ENCODE results near the gene TUBG2.
"Not testable (repeated sequence)": the region's sequence is repeated elsewhere in the genome, so short reads cannot be mapped to it uniquely, and the experiment has no call there.

The TUBG2 gene

GRCh38 chr17:42659079-42659931 lies at the start of gene TUBG2:
TSS of gene TUBG2 (plus strand) at chr17:42659284. CDS start at chr17:42659504, 220 bp downstream.
- peak; percentile 95 for DNase-seq

GRCh38 chr17:42609814-42610801 lies 49.0 kb upstream of the TUBG2 start:
- DNase-seq: peak; percentile 34

- DNase-seq: no peak
Observed at GRCh38 chr17:42612013-42612412, 47.1 kb upstream of the TUBG2 start.

- DNase-seq: no peak
Observed at GRCh38 chr17:42613699-42614295, 45.3 kb upstream of the TUBG2 start.

GRCh38 chr17:42617956-42618431 lies 41.1 kb upstream of the TUBG2 start:
- DNase-seq: no peak

- peak; percentile 20 for DNase-seq
Observed at GRCh38 chr17:42618442-42619150, 40.5 kb upstream of the TUBG2 start.

- DNase-seq: not testable (repeated sequence)
Observed at GRCh38 chr17:42621987-42622386, 37.1 kb upstream of the TUBG2 start.

GRCh38 chr17:42623271-42623670 lies 35.8 kb upstream of the TUBG2 start:
- DNase-seq: no peak

- no peak for DNase-seq
Observed at GRCh38 chr17:42623732-42624596, 35.1 kb upstream of the TUBG2 start.

GRCh38 chr17:42627032-42627764 lies 31.9 kb upstream of the TUBG2 start:
- DNase-seq: not testable (repeated sequence)

- no peak for DNase-seq
Observed at GRCh38 chr17:42629411-42630009, 29.6 kb upstream of the TUBG2 start.

- DNase-seq: no peak
Observed at GRCh38 chr17:42632949-42633444, 26.1 kb upstream of the TUBG2 start.

- no peak for DNase-seq
Observed at GRCh38 chr17:42639525-42640113, 19.5 kb upstream of the TUBG2 start.

- no peak for DNase-seq
Observed at GRCh38 chr17:42640121-42640520, 19.0 kb upstream of the TUBG2 start.

GRCh38 chr17:42642336-42642735 lies 16.7 kb upstream of the TUBG2 start:
- DNase-seq: no peak

GRCh38 chr17:42647778-42648177 lies 11.3 kb upstream of the TUBG2 start:
- DNase-seq: no peak

- DNase-seq: no peak
Observed at GRCh38 chr17:42651392-42651791, 7.7 kb upstream of the TUBG2 start.

- no peak for DNase-seq
Observed at GRCh38 chr17:42653179-42654124, 5.6 kb upstream of the TUBG2 start.

Data from NCI-H345 (cell line).